ENCODE measurements around the gene MED10.

The MED10 gene

GRCh38 chr5:6386271-6386670 is 7.9 kb upstream of the MED10 start:
- no peaks in the 10 kb centered on the region for H3K36me3 ChIP-seq (ENCODE audit: insufficient read depth, low read length)
- H3K27ac ChIP-seq = no peak overlapping the region
- TF ChIP-seq FOXP2 (optimal IDR thresholded peaks at IDR 0.05; ENCODE audit: control extremely low read depth, extremely low read length, insufficient read depth) (no peak), POLR2AphosphoS5 (IDR thresholded peaks at IDR 0.05; ENCODE audit: borderline replicate concordance, low read depth, low read length) (no peak), EZH2 (IDR thresholded peaks at IDR 0.05) (no peak)
- H3K9me3 ChIP-seq (ENCODE audit: low read depth, low read length) = no peaks in the 10 kb centered on the region
- DNase-seq (ENCODE audit: low read depth, low spot score) = no peak
- no peak overlapping the region for H3K9ac ChIP-seq (ENCODE audit: insufficient read length)
- H3K4me3 ChIP-seq = no peak overlapping the region

GRCh38 chr5:6384856-6385255 is 6.5 kb upstream of the MED10 start:
- H3K9ac ChIP-seq (ENCODE audit: insufficient read length) = no peak overlapping the region
- DNase-seq (ENCODE audit: low read depth, low spot score) = no peak
- no peak overlapping the region for H3K27ac ChIP-seq
- H3K4me3 ChIP-seq = no peak overlapping the region
- no peak for TF ChIP-seq FOXP2 (optimal IDR thresholded peaks at IDR 0.05; ENCODE audit: control extremely low read depth, extremely low read length, insufficient read depth)
- TF ChIP-seq POLR2AphosphoS5 (IDR thresholded peaks at IDR 0.05; ENCODE audit: borderline replicate concordance, low read depth, low read length) = no peak
- no peak for TF ChIP-seq EZH2 (IDR thresholded peaks at IDR 0.05)
- no peaks in the 10 kb centered on the region for H3K9me3 ChIP-seq (ENCODE audit: low read depth, low read length)
- no peaks in the 10 kb centered on the region for H3K36me3 ChIP-seq (ENCODE audit: insufficient read depth, low read length)

GRCh38 chr5:6383376-6383775 is 5.0 kb upstream of the MED10 start:
- DNase-seq (ENCODE audit: low read depth, low spot score) = no peak
- Histone ChIP-seq H3K9ac (ENCODE audit: insufficient read length) (no peak overlapping the region), H3K9me3 (ENCODE audit: low read depth, low read length) (no peaks in the 10 kb centered on the region), H3K4me3 (no peak overlapping the region), H3K36me3 (ENCODE audit: insufficient read depth, low read length) (no peaks in the 10 kb centered on the region), H3K27ac (no peak overlapping the region)
- TF ChIP-seq POLR2AphosphoS5 (IDR thresholded peaks at IDR 0.05; ENCODE audit: borderline replicate concordance, low read depth, low read length) (no peak), EZH2 (IDR thresholded peaks at IDR 0.05) (no peak)

GRCh38 chr5:6379246-6379645 is 899 bp upstream of the MED10 start:
- Histone ChIP-seq H3K27ac (0 out of 2 replicates have a peak overlapping the region, but pooled peaks have one; percentile 57), H3K9ac (ENCODE audit: insufficient read length) (peak overlapping the region; percentile 87), H3K36me3 (ENCODE audit: insufficient read depth, low read length) (peaks cover 31% of the 10 kb centered on the region), H3K9me3 (ENCODE audit: low read depth, low read length) (no peaks in the 10 kb centered on the region), H3K4me3 (peak overlapping the region; percentile 95)
- TF ChIP-seq POLR2AphosphoS5 (IDR thresholded peaks at IDR 0.05; ENCODE audit: borderline replicate concordance, low read depth, low read length) = no peak
- no peak for DNase-seq (ENCODE audit: low read depth, low spot score)

GRCh38 chr5:6378766-6379103 is 388 bp upstream of the MED10 start:
- DNase-seq (ENCODE audit: low read depth, low spot score) = no peak

GRCh38 chr5:6377582-6377904 is 804 bp downstream of the MED10 start:
- TF ChIP-seq POLR2AphosphoS5 (IDR thresholded peaks at IDR 0.05; ENCODE audit: borderline replicate concordance, low read depth, low read length) (no peak), EZH2 (IDR thresholded peaks at IDR 0.05) (no peak), FOXP2 (optimal IDR thresholded peaks at IDR 0.05; ENCODE audit: control extremely low read depth, extremely low read length, insufficient read depth) (no peak)

More at GRCh38 chr5:6378766-6379103, 388 bp upstream of the MED10 start:
- TF ChIP-seq POLR2AphosphoS5 (IDR thresholded peaks at IDR 0.05; ENCODE audit: borderline replicate concordance, low read depth, low read length) = no peak
- no peak for TF ChIP-seq EZH2 (IDR thresholded peaks at IDR 0.05)
- TF ChIP-seq FOXP2 (optimal IDR thresholded peaks at IDR 0.05; ENCODE audit: control extremely low read depth, extremely low read length, insufficient read depth) = no peak
- Histone ChIP-seq H3K36me3 (ENCODE audit: insufficient read depth, low read length) (peaks cover 36% of the 10 kb centered on the region), H3K9ac (ENCODE audit: insufficient read length) (peak overlapping the region; percentile 87), H3K27ac (0 out of 2 replicates have a peak overlapping the region, but pooled peaks have one; percentile 57), H3K9me3 (ENCODE audit: low read depth, low read length) (no peaks in the 10 kb centered on the region), H3K4me3 (peak overlapping the region; percentile 95)

GRCh38 chr5:6376974-6377520 is 1.3 kb downstream of the MED10 start:
- H3K9ac ChIP-seq (ENCODE audit: insufficient read length) = peak overlapping the region; percentile 96
- no peaks in the 10 kb centered on the region for H3K9me3 ChIP-seq (ENCODE audit: low read depth, low read length)
- TF ChIP-seq FOXP2 (optimal IDR thresholded peaks at IDR 0.05; ENCODE audit: control extremely low read depth, extremely low read length, insufficient read depth) = no peak
- TF ChIP-seq EZH2 (IDR thresholded peaks at IDR 0.05) = no peak
- no peak for TF ChIP-seq POLR2AphosphoS5 (IDR thresholded peaks at IDR 0.05; ENCODE audit: borderline replicate concordance, low read depth, low read length)
- peak overlapping the region; percentile 95 for H3K4me3 ChIP-seq
- no peak overlapping the region for H3K27ac ChIP-seq
- peaks cover 53% of the 10 kb centered on the region for H3K36me3 ChIP-seq (ENCODE audit: insufficient read depth, low read length)
- no peak for DNase-seq (ENCODE audit: low read depth, low spot score)

More at GRCh38 chr5:6377582-6377904, 804 bp downstream of the MED10 start:
- Histone ChIP-seq H3K9me3 (ENCODE audit: low read depth, low read length) (no peaks in the 10 kb centered on the region), H3K27ac (no peak overlapping the region), H3K4me3 (peak overlapping the region; percentile 95), H3K36me3 (ENCODE audit: insufficient read depth, low read length) (peaks cover 48% of the 10 kb centered on the region), H3K9ac (ENCODE audit: insufficient read length) (peak overlapping the region; percentile 96)
- no peak for DNase-seq (ENCODE audit: low read depth, low spot score)

GRCh38 chr5:6373081-6373846 is 5.1 kb downstream of the MED10 start:
- no peak for DNase-seq (ENCODE audit: low read depth, low spot score)
- TF ChIP-seq POLR2AphosphoS5 (IDR thresholded peaks at IDR 0.05; ENCODE audit: borderline replicate concordance, low read depth, low read length) (no peak), FOXP2 (optimal IDR thresholded peaks at IDR 0.05; ENCODE audit: control extremely low read depth, extremely low read length, insufficient read depth) (no peak), EZH2 (IDR thresholded peaks at IDR 0.05) (no peak)
- H3K36me3 ChIP-seq (ENCODE audit: insufficient read depth, low read length) = peaks cover 78% of the 10 kb centered on the region
- H3K4me3 ChIP-seq = no peak overlapping the region
- H3K9ac ChIP-seq (ENCODE audit: insufficient read length) = no peak overlapping the region
- H3K27ac ChIP-seq = no peak overlapping the region
- H3K9me3 ChIP-seq (ENCODE audit: low read depth, low read length) = no peaks in the 10 kb centered on the region

All from SK-N-MC (cell line).